K562 (cell line): Measurements from ENCODE around the gene SLCO2B1.

ENCODE experiments used
- ATF1 ChIP-seq, 2 experiments: fragments of 450-650 bp in 1 of 2; IDR thresholded peaks; 2 replicates each; pipeline ENCODE4 v1.6.1; 2016; ENCODE audit warnings: missing compliant biosample characterization in 1 of 2, missing genetic modification characterization in 1 of 2
- BCL6 ChIP-seq: fragments of 250-450 bp; sonication (Bioruptor Pico); IDR thresholded peaks from 2 replicates; pipeline ENCODE4 v1.4.0; 2020
- ESRRA ChIP-seq: fragments of 450-650 bp; IDR thresholded peaks from 2 replicates; pipeline ENCODE4 v1.6.1; 2014; ENCODE audit warnings: low read depth, mild to moderate bottlenecking, moderate library complexity, borderline replicate concordance
- HNRNPUL1 ChIP-seq: fragments of 200-400 bp; formaldehyde crosslinking; IDR thresholded peaks from 2 replicates; pipeline ENCODE4 v1.6.1; 2017; ENCODE audit warnings: low read length
- STAT6 ChIP-seq: sonication (generic); formaldehyde crosslinking; IDR thresholded peaks from 2 replicates; pipeline ENCODE4 v1.8.1; 2023; ENCODE audit warnings: mild to moderate bottlenecking, missing genetic modification reagents
- TBP ChIP-seq: optimal IDR thresholded peaks from 2 replicates; pipeline ENCODE3; 2011; ENCODE audit warnings: low read depth, low read length, improper control_type of control experiment
- TF ChIP-seq, protein P1 (sequence below), 3 experiments: IDR thresholded peaks in 2 of 3; conservative IDR thresholded peaks in 1 of 3; 2 replicates each; pipeline ENCODE4 v1.5.1; 2011 to 2012; ENCODE audit warnings: low read length in 3 of 3, mild to moderate bottlenecking in 3 of 3, control low read depth in 2 of 3, improper control_type of control experiment in 1 of 3, inconsistent platforms in 1 of 3, low read depth in 1 of 3, mixed read lengths in 1 of 3, moderate library complexity in 1 of 3; ENCODE audit not compliant: insufficient read depth in 2 of 3
- TF ChIP-seq, protein P2 (sequence below): IDR thresholded peaks from 2 replicates; pipeline ENCODE4 v1.6.1; 2012; ENCODE audit warnings: low read depth, low read length, improper control_type of control experiment, borderline replicate concordance

DNA sequence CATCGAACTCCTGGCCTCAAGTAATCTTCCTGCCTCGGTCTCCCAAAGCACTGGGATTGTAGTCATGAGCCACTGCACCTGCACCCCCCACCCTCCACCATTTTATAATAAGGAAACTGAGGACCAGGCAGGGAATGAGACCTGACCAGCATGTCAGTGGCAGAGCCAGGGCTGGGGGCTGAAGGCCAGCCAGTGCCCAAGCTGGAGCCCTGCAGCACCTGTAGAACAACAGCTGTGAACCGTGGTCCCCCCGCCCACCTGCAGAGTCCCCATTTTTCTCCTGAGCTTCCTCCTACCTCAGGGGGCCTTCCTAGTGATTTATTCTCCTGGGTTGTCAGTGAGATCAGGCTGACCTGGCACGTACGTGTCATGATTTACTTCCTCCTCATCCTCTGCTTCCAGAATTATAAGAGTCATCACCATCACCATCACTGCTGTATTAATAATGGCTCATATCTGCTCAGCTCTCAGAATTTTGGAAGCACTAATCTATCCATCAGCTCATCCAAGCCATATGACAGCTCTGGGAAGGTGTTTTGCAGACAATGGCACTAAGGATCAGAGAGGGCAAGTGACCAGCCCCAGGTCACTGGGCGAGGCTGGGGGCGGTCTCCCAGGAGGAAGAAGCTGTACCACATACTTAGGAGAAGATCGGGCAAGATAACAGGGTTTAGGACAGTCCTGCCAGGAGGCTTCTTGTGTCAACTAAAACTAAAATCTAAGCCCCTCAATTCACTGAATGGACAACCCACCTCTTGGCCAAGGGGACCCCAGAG is 5.5 kb upstream of the SLCO2B1 start:
- TF ChIP-seq, protein P1, sequence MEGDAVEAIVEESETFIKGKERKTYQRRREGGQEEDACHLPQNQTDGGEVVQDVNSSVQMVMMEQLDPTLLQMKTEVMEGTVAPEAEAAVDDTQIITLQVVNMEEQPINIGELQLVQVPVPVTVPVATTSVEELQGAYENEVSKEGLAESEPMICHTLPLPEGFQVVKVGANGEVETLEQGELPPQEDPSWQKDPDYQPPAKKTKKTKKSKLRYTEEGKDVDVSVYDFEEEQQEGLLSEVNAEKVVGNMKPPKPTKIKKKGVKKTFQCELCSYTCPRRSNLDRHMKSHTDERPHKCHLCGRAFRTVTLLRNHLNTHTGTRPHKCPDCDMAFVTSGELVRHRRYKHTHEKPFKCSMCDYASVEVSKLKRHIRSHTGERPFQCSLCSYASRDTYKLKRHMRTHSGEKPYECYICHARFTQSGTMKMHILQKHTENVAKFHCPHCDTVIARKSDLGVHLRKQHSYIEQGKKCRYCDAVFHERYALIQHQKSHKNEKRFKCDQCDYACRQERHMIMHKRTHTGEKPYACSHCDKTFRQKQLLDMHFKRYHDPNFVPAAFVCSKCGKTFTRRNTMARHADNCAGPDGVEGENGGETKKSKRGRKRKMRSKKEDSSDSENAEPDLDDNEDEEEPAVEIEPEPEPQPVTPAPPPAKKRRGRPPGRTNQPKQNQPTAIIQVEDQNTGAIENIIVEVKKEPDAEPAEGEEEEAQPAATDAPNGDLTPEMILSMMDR (IDR thresholded peaks at IDR 0.05 in 2 of 3, conservative IDR thresholded peaks at IDR 0.05 in 1 of 3; ENCODE audit: insufficient read depth in 2 of 3, low read depth in 1 of 3, low read length in 3 of 3) = no peak
- no peak for TF ChIP-seq TBP
- TF ChIP-seq ATF1 (CRISPR knock-in tag; IDR thresholded peaks at IDR 0.05) = no peak
- no peak for TF ChIP-seq ATF1 (tag; IDR thresholded peaks at IDR 0.05)
- TF ChIP-seq STAT6 (CRISPR knock-in tag) = no peak
- no peak for TF ChIP-seq BCL6 (CRISPR knock-in tag)
- TF ChIP-seq ESRRA = no peak
- no peak for TF ChIP-seq HNRNPUL1
- TF ChIP-seq, protein P2, sequence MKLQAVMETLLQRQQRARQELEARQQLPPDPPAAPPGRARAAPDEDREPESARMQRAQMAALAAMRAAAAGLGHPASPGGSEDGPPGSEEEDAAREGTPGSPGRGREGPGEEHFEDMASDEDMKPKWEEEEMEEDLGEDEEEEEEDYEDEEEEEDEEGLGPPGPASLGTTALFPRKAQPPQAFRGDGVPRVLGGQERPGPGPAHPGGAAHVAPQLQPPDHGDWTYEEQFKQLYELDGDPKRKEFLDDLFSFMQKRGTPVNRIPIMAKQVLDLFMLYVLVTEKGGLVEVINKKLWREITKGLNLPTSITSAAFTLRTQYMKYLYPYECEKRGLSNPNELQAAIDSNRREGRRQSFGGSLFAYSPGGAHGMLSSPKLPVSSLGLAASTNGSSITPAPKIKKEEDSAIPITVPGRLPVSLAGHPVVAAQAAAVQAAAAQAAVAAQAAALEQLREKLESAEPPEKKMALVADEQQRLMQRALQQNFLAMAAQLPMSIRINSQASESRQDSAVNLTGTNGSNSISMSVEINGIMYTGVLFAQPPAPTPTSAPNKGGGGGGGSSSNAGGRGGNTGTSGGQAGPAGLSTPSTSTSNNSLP = no peak
